Right lobe of liver (tissue), 6 donors: Measurements from ENCODE around the gene CDH13. TPM values are rescaled to one million over a fixed set of nuclear protein-coding genes. Genes with fewer than 3 reads are reported as not detected.

ENCODE experiments used
- ATAC-seq, 4 donors: fragments of 200-7000 bp; cut with Tn5 transposase; one replicate each; pipeline ENCODE4 v1.9.1; 2020; ENCODE audit warnings: mild to moderate bottlenecking in 4 of 4, moderate library complexity in 4 of 4
- DNase-seq, 3 donors: peaks; one replicate each; pipeline ENCODE4 v3.0.0-alpha.2; 2020
- H3K27ac ChIP-seq, 3 donors: fragments of 200-600 bp; one replicate each; pipeline ENCODE4 v1.8.0; 2022
- H3K27me3 ChIP-seq, 2 donors: fragments of 200-600 bp; one replicate each; pipeline ENCODE4 v1.8.0; 2022
- H3K36me3 ChIP-seq, 4 donors: fragments of 200-600 bp; sonication (generic) in 1 of 4; one replicate each; pipeline versions ENCODE4 v1.5.1 to v1.8.0; 2017 to 2022; ENCODE audit warnings: control low read depth in 1 of 4
- H3K4me1 ChIP-seq, 4 donors: fragments of 200-600 bp; sonication (generic) in 1 of 4; one replicate each; pipeline versions ENCODE4 v1.5.1 to v1.8.0; 2017 to 2022; ENCODE audit warnings: control low read depth in 1 of 4
- H3K4me3 ChIP-seq, 3 donors: fragments of 200-600 bp; one replicate each; pipeline ENCODE4 v1.8.0; 2022
- H3K9me3 ChIP-seq, 4 donors: fragments of 200-600 bp; sonication (generic) in 1 of 4; one replicate each; pipeline versions ENCODE4 v1.5.1 to v1.8.0; 2017 to 2022; ENCODE audit warnings: control low read depth in 1 of 4
- CTCF ChIP-seq, 4 donors: fragments of 200-600 bp in 3 of 4; fragments of 450-650 bp in 1 of 4; IDR thresholded peaks; one replicate each; pipeline versions ENCODE4 v1.5.1 to v1.8.0; 2016 to 2022; ENCODE audit warnings: antibody characterized with exemption in 4 of 4, mild to moderate bottlenecking in 2 of 4
- POLR2A ChIP-seq: fragments of 450-650 bp; IDR thresholded peaks from one replicate; pipeline ENCODE4 v1.6.1; 2017; ENCODE audit warnings: antibody characterized with exemption, mild to moderate bottlenecking
- WGBS: methylation state at CpG from one replicate; pipeline ENCODE4 v1.1.6; 2018; ENCODE audit warnings: low coverage, low lambda C conversion rate; ENCODE audit not compliant: insufficient coverage; ENCODE audit errors: missing lambda C conversion rate; 5-methylcytosine and 5-hydroxymethylcytosine counted together
- intact Hi-C, 2 donors: fragments of 100-400 bp; cut with DNase I; formaldehyde crosslinking; loops; one replicate each; pipeline versions ENCODE4 v1.11.2 to v1.14.1; 2022
- total RNA-seq, 6 experiments: library from RNA; depleted of rRNA in 2 of 6; stranded (reverse); fragments of >200 nt in 2 of 6; fragmentation: NEBNext Ultra II Directional in 3 of 6; extraction: Animal tissue kit (Norgen Biotek cat#: 25700) in 3 of 6; gene quantifications; one replicate each; pipeline versions ENCODE4 v1.1.0 to v1.2.4, GENCODE V29; 2016 to 2023
- donor health status: DM: no; HTN: yes; CAD: no.
- donor health status: DM: no; HTN: no; CAD: no.
- donor health status: DM: no; HTN: no; CAD: no.
- donor health status: DM: no; HTN: yes; CAD: no.
- donor health status: DM: no; HTN: yes; CAD: no.

The CDH13 gene
- total RNA-seq, 6 experiments from 2014 or later: 0.13 to 4.6 (median 0.49) TPM

- no peak for ATAC-seq
- intact Hi-C loops: no loop called here
These were observed 881.5 kb downstream of the CDH13 start for GRCh38 chr16:83508295-83508694.

GRCh38 chr16:83509316-83509715 lies 882.5 kb downstream of the CDH13 start:
- intact Hi-C loops: no loop called here
- DNase-seq (no peak), ATAC-seq (no peak)
- Histone ChIP-seq H3K27me3 (no peaks in the 10 kb centered on the region), H3K4me3 (no peak overlapping the region), H3K36me3 (no peaks in the 10 kb centered on the region), H3K4me1 (no peaks in the 10 kb centered on the region), H3K27ac (no peak overlapping the region), H3K9me3 (no peaks in the 10 kb centered on the region)
- TF ChIP-seq CTCF (IDR thresholded peaks at IDR 0.05): no peak
- TF ChIP-seq POLR2A: no peak

More at GRCh38 chr16:83508295-83508694, 881.5 kb downstream of the CDH13 start:
- H3K27ac ChIP-seq: no peak overlapping the region
- TF ChIP-seq POLR2A: no peak
- TF ChIP-seq CTCF (IDR thresholded peaks at IDR 0.05): no peak
- WGBS: 76% methylated on average over 4 of the region's 6 CpGs
- no peak for DNase-seq
- H3K27me3 ChIP-seq: no peaks in the 10 kb centered on the region
- H3K4me3 ChIP-seq: no peak overlapping the region
- no peaks in the 10 kb centered on the region for H3K9me3 ChIP-seq
- no peaks in the 10 kb centered on the region for H3K36me3 ChIP-seq
- no peaks in the 10 kb centered on the region for H3K4me1 ChIP-seq

- WGBS: 74% methylated on average over 7 of the region's 12 CpGs
- Histone ChIP-seq H3K9me3 (no peaks in the 10 kb centered on the region), H3K4me1 (no peaks in the 10 kb centered on the region), H3K36me3 (no peaks in the 10 kb centered on the region), H3K27ac (no peak overlapping the region), H3K4me3 (no peak overlapping the region), H3K27me3 (no peaks in the 10 kb centered on the region)
- DNase-seq (no peak), ATAC-seq (no peak)
- TF ChIP-seq CTCF (IDR thresholded peaks at IDR 0.05): no peak
- no peak for TF ChIP-seq POLR2A
- intact Hi-C loops: no loop called here
These were observed 884.1 kb downstream of the CDH13 start for GRCh38 chr16:83510906-83511305.

GRCh38 chr16:83513008-83513755 lies 886.4 kb downstream of the CDH13 start:
- TF ChIP-seq CTCF (IDR thresholded peaks at IDR 0.05) (no peak), POLR2A (no peak)
- DNase-seq (no peak), ATAC-seq (no peak)
- WGBS: 61% methylated on average over 6 of the region's 8 CpGs
- Histone ChIP-seq H3K36me3 (no peaks in the 10 kb centered on the region), H3K9me3 (peaks cover 0 to 3% (median 0%) of the 10 kb centered on the region in 4 donors), H3K4me3 (no peak overlapping the region), H3K27ac (no peak overlapping the region), H3K4me1 (no peaks in the 10 kb centered on the region), H3K27me3 (no peaks in the 10 kb centered on the region)
- intact Hi-C loops: no loop called here
